WTC11 (cell line): ENCODE measurements around the gene CCDC182.

Experiments
- AFF4 ChIP-seq: sonication (generic); formaldehyde crosslinking; IDR thresholded peaks from 2 replicates; pipeline ENCODE4 v1.8.1; 2023; ENCODE audit warnings: mild to moderate bottlenecking, missing genetic modification reagents, borderline replicate concordance
- ATF6 ChIP-seq: sonication (generic); formaldehyde crosslinking; IDR thresholded peaks from 2 replicates; pipeline ENCODE4 v1.8.1; 2023; ENCODE audit warnings: mild to moderate bottlenecking, missing genetic modification reagents
- CREM ChIP-seq: sonication (generic); formaldehyde crosslinking; IDR thresholded peaks from 2 replicates; pipeline ENCODE4 v1.8.1; 2022; ENCODE audit warnings: mild to moderate bottlenecking, missing genetic modification reagents, moderate library complexity
- CTCF ChIP-seq: fragments of 200-600 bp; IDR thresholded peaks from 2 replicates; pipeline ENCODE4 v1.8.0; 2022; ENCODE audit warnings: antibody characterized with exemption
- ESRRA ChIP-seq: sonication (generic); formaldehyde crosslinking; IDR thresholded peaks from 2 replicates; pipeline ENCODE4 v1.8.1; 2022; ENCODE audit warnings: mild to moderate bottlenecking, missing genetic modification reagents, borderline replicate concordance
- FOXK1 ChIP-seq: sonication (generic); formaldehyde crosslinking; IDR thresholded peaks from 2 replicates; pipeline ENCODE4 v1.8.0; 2022; ENCODE audit warnings: mild to moderate bottlenecking, moderate library complexity, missing genetic modification reagents
- HMGXB4 ChIP-seq: sonication (generic); formaldehyde crosslinking; IDR thresholded peaks from 2 replicates; pipeline ENCODE4 v1.8.1; 2023; ENCODE audit warnings: mild to moderate bottlenecking, moderate library complexity, missing genetic modification reagents
- NFATC4 ChIP-seq: fragments of 250-450 bp; sonication (Bioruptor Pico); IDR thresholded peaks from 2 replicates; pipeline ENCODE4 v1.9.0; 2021; ENCODE audit warnings: mild to moderate bottlenecking
- NFYB ChIP-seq: sonication (generic); formaldehyde crosslinking; conservative IDR thresholded peaks from 2 replicates; pipeline ENCODE4 v1.8.0; 2022; ENCODE audit warnings: low read depth, missing genetic modification reagents
- RORB ChIP-seq: fragments of 250-450 bp; sonication (Bioruptor Pico); IDR thresholded peaks from 2 replicates; pipeline ENCODE4 v1.9.0; 2021; ENCODE audit warnings: mild to moderate bottlenecking
- ZBTB21 ChIP-seq: sonication (generic); formaldehyde crosslinking; IDR thresholded peaks from 2 replicates; pipeline ENCODE4 v1.8.1; 2023; ENCODE audit warnings: mild to moderate bottlenecking, missing genetic modification reagents, borderline replicate concordance
- ZNF121 ChIP-seq: sonication (generic); formaldehyde crosslinking; IDR thresholded peaks from 2 replicates; pipeline ENCODE4 v1.8.0; 2023; ENCODE audit warnings: missing genetic modification reagents

GRCh38 chr17:57766318-57766943, 21.3 kb upstream of the CCDC182 start:
- TF ChIP-seq CTCF, result no peak
- TF ChIP-seq FOXK1 (CRISPR knock-in tag), result no peak
- TF ChIP-seq ESRRA (CRISPR knock-in tag), result no peak
- no peak for TF ChIP-seq RORB (CRISPR knock-in tag)
- TF ChIP-seq NFATC4 (CRISPR knock-in tag), result no peak
- TF ChIP-seq AFF4 (CRISPR knock-in tag), result no peak
- TF ChIP-seq ZNF121 (CRISPR knock-in tag), result no peak
- TF ChIP-seq ZBTB21 (CRISPR knock-in tag), result no peak
- no peak for TF ChIP-seq NFYB
- no peak for TF ChIP-seq CREM (CRISPR knock-in tag)
- no peak for TF ChIP-seq ATF6
- no peak for TF ChIP-seq HMGXB4 (CRISPR knock-in tag)
